Measurements from ENCODE around the gene MYBBP1A.

- TF ChIP-seq CTCF (IDR thresholded peaks at IDR 0.05): no peak
- no peak for TF ChIP-seq POLR2A (IDR thresholded peaks at IDR 0.05)
These were observed 28.0 kb upstream of the MYBBP1A start for GRCh38 chr17:4583206-4583605.
